NCI-H1930 (cell line): Measurements from ENCODE around the gene OR52L1.
"Not testable (repeated sequence)": the region's sequence is repeated elsewhere in the genome, so short reads cannot be mapped to it uniquely, and the experiment has no call there.

Source experiments
- DNase-seq, 2 experiments: peaks; one replicate each; lab custom pipeline; 2025; lab: John Stamatoyannopoulos, UW

OR52L1 gene

DNA sequence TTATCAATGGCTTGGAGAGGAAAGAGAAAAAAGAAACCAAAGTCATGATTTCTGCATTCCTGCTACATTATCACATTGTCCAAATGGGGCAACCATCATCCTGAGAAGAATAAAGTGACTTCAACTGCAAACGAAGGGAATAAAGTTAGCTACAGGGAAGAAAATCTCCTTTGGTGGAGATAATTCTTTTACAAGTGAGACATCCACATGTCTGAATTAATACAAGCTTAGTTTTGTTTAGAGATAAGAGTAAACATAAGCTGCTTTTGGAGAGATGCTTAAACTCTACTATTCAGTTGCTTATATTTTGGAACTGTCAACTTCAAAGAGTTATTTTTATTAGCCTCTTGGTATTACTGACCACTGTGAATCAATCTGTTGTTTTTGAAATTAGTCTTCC lies at the start of gene OR52L1:
TSS of gene OR52L1 (minus strand) at position 101 of the 400 bp plus-strand sequence. CDS start at position 46, 55 bp downstream.
- no peak for DNase-seq

- DNase-seq = no peak
These were observed 44.1 kb upstream of the OR52L1 start, which contains the start of gene OR56A1 for GRCh38 chr11:6030708-6031405. Gene OR56A1, minus strand, starts transcription at chr11:6030758. Its CDS starts 3,066 bp downstream, at chr11:6027692.

- DNase-seq = no peak
These were observed 40.7 kb upstream of the OR52L1 start for GRCh38 chr11:6027501-6027900.

DNA sequence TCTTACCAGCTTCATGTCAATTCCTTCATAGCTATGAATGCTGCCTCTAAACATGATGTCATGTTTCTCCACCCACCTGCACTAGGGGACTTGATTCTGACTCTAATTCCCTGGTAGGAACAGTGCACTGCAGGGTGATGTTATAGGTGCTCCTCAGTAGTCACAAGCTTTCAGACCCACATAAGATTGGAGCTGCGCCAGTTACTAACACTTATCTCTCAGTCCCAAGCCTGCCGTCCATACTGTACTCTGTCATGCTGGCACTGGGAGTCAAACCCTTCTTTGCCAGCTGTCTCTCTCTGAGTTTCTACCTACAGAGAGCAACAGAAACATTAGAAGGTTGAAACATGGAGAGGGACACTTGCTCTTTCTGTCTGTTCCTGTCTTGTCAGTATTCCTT lies 38.3 kb upstream of the OR52L1 start:
- no peak for DNase-seq

DNA sequence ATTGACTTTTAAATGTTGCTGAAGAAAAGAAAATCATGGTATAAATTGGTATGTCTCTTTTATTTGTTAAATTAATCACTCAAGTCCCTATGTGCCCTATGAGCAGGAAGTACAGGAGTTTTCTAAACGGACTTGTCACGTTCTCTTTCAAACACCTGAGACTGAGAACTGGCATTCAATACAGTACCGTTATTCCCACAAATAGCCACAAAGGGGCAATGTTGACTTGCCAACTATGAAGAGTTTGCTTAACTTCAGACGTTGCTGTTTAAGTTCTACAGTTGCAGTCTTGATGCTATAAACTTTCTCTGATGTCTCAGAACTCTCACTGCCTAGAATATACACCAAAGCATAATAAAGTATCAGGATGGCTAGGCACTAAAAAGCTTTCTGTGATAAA lies 36.2 kb upstream of the OR52L1 start:
- DNase-seq = peak in 1 of 2 experiments; percentile 14

DNA sequence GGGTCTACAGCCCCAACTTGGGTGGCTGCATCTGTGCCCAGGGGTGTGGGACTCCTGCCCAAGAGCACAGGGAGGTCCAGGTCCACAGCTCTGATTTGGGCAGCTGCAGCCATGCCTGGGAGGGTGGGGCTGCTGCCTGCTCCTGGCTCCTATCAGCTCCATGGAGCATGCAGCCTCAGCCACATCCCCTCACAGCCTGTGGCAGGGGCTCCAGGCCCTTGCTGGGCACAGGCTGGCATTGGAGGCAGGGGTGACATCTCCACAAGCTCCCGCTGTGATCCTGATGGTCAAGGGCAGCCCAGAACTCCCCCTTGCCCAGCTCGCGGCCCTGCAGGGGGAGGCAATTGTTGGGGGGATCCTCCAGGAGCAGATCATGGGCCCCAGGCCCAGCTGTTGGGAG lies 26.3 kb upstream of the OR52L1 start:
- DNase-seq = no peak

DNA sequence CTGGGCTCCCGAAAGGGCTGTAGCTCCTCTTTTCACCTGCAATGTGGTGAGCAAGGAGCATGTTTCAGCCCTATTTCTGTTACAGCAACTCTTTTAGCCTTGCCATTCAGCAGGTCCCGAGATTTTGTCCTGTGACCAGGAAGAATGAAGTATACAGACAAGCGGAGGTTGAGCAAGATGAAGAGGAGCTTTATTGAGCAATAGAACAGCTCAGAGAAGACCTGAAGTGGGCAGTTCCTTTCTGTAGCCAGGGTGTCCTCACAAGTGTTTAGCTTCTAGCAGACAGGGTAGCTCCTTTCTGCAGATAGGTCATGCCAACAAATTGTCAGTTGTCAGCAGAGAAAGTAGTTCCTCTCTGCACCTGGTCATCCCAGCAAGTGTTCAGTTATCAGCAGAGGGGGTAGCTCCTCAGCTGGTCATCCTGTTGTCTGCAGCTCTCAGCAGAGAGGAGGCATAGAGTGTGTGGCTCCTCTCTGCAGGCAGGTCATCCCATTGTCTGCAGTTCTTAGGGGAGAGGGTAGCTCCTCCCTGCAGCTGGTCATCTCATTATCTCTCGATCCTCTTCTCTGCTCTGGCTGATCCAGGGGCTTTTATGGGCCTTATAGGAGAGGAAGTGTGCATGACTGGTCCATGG lies 25.4 kb upstream of the OR52L1 start:
- DNase-seq = no peak

DNA sequence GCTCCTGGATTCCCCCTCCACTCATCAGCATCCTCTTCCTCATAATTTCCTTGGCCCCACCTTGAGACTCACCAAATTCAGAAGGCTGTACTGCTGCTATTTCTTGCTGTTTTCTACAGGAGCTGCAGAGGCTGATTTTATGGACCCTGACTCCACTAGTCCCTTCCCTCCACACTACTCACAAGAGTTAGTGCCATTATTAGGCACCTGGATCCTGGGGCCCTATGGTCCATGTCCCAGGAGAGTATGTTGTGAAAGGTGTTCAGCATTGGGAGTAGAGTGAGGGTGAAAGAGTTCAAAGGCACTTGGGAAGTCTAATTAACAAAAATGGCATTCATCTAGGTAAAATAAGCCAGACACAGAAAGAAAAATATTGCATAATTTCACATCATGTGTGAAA lies 20.1 kb upstream of the OR52L1 start, which contains the start of gene OR56A4:
TSS of gene OR56A4 (minus strand) at position 101 of the 400 bp plus-strand sequence. CDS start 3,954 bp downstream, outside the sequence.
- DNase-seq = no peak

DNA sequence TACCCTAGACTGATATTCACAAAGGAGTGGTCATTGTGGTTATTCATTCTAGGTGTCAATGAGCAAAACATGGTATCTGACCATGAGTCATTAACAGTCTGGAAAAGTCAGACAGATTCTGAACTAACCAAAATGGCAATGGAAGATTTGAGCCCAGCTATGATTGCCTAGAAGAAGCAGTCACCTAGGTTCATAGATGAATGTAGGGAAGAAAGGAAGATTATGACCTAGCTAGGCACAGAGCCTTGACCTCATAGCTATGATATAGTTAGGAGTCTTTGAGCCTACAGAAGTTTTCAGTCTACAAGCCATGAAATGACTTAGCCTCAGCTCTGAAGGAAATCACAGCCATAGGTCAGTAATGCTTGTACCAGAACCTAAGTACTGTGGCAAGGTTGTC lies 19.6 kb upstream of the OR52L1 start:
- DNase-seq = no peak

DNA sequence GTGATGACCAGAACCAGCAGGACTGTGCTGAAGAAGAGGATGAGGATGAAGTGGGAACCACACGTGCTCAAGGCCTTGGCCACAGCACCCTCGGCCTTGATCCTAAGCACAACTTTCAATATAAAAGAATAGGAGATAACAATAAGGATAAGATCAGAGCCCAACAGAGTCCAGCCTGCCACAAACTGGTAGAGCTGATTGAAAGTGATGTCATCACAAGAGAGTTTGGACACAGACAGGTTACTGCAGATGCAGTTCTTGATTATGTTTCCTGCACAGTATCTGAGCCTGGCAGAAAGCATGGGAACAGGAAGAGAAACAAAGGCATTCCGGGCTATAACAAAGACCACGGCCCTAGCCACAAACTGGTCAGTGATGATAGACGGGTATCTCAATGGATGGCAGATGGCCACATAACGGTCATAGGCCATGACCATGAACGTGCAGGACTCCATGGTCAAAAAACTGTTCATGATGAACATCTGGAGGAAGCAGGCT lies 15.5 kb upstream of the OR52L1 start:
- DNase-seq = no peak

DNA sequence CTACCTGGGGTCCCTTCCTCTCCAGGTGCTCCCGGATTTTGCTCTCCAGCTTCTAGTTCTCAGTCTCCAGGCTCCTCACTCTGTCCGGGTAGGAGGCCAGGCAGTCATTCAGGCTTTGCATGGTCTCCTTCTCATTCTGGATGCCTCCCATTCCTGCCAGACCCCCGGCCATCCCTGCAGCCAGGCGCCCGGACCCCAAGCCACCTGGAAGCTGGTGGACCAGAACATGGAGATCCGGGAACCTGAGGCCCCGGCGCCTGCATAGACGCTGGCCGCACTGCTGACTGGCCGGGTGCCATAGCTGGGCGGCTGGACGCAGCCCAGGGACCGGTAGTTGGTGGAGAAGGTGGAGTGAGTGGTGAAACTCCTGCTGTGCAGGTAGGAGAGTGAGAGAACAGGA lies 8.0 kb upstream of the OR52L1 start:
- no peak for DNase-seq

- peak in 1 of 2 experiments; percentile 27 for DNase-seq
These were observed 5.9 kb upstream of the OR52L1 start for GRCh38 chr11:5992604-5993251.

- no peak for DNase-seq
These were observed 5.4 kb upstream of the OR52L1 start for GRCh38 chr11:5992150-5992549.

DNA sequence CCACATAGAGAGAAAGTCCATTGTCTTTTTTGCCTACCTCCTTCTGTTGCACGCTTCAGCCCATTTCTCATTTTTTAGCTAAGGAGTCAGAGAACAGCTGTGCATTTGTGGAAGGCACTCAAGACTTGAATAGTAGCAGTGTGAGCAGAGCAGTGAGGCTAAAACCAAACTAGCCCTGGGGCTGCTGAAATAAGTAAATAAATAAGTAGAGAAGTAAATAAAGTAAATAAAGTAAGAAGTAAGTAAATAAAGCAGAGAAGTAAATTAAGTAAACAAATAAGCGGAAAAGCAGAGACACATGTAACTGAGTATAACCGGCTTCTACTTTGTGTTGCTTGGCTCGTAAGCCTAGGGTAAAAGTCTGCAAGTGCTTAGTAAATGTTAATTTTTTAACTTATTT lies 2.4 kb upstream of the OR52L1 start:
- no peak for DNase-seq

- DNase-seq = no peak
These were observed 3.3 kb downstream of the OR52L1 start for GRCh38 chr11:5983443-5983842.

- no peak for DNase-seq
These were observed 13.3 kb downstream of the OR52L1 start for GRCh38 chr11:5973530-5973929.

DNA sequence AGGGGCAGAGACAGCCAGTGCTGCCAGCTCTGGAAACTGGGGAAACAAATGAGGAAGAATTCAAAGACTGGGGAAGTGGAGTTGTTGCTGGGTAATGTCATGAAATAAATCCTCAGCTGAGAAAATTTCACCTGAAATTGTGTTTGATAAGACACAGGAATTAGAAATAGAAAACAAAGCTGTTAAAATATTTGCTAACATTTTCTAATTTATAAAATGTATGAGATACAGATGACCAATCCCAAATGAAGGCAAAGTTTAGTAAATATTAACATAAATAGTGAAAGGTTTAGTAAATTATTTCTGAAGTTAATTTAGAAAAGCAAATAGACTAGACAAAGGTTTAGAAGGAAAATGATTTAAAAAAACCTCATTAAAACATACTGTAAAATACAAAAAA lies 18.4 kb downstream of the OR52L1 start, which contains the start of gene OR56A5:
TSS of gene OR56A5 (minus strand) at position 101 of the 400 bp plus-strand sequence. CDS start at position 101, 0 bp downstream.
- no peak for DNase-seq

DNA sequence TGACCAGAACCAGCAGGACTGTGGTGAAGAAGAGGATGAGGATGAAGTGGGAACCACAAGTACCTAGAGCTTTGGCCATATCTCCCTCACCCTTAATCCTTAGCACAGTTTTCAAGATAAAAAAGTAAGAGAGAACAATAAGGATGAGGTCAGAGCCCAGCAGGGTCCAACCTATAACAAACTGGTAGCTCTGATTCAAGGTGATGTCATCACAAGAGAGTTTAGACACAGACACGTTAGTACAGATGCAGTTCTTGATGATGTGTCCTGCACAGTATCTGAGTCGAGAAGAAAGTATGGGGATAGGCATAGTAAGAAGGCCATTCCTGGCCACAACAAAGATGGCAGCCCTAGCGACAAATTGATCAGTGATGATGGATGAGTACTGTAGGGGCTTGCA lies 19.1 kb downstream of the OR52L1 start:
- DNase-seq = no peak

GRCh38 chr11:5966958-5967357 lies 19.8 kb downstream of the OR52L1 start:
- DNase-seq = no peak

GRCh38 chr11:5960704-5961320 lies 26.0 kb downstream of the OR52L1 start:
- DNase-seq = not testable (repeated sequence)

GRCh38 chr11:5955586-5955985 lies 31.2 kb downstream of the OR52L1 start:
- no peak for DNase-seq

DNA sequence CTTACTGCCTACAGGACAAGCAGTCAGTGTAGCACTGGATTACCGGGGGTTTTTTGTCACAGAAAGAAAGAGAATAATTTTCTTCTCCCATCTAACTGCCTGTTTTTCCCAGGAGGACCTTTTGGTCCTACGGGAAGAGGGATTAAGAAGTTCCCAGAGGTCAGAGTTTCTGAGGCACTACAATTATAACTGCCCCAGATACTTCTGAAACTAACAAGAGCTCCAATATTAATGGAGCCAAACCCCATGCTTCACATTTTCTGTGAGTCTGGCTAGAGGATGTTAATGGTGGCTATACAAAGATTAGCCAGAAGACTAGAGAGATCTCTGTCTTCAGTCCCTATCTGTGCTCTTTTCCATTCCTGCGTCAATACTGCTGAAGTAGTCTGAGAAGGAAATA lies 44.8 kb downstream of the OR52L1 start, which contains the start of gene OR56A3:
TSS of gene OR56A3 (plus strand) at position 301 of the 400 bp plus-strand sequence. CDS start 5,096 bp downstream, outside the sequence.
- DNase-seq = no peak
